ENCODE measurements around the gene ASB3. TPM values are rescaled to one million over a fixed set of nuclear protein-coding genes. Genes with fewer than 3 reads are reported as not detected.
"Not testable (repeated sequence)": the region's sequence is repeated elsewhere in the genome, so short reads cannot be mapped to it uniquely, and the experiment has no call there.

ASB3 gene
- total RNA-seq, 2 donors from 2014 or later: 37.9 to 40.3 TPM

- Mint-ChIP-seq H3K27me3 (ENCODE audit: insufficient read depth) (no peaks in the 10 kb centered on the region), H3K9me3 (peaks cover 9% of the 10 kb centered on the region), H3K4me1 (no peaks in the 10 kb centered on the region), H3K4me3 (no peak overlapping the region), H3K27ac (no peak overlapping the region), H3K36me3 (ENCODE audit: low read depth) (peaks cover 21% of the 10 kb centered on the region)
- H3K4me1 ChIP-seq (ENCODE audit: control insufficient read depth, insufficient read depth, low read length): no peaks in the 10 kb centered on the region
- no peaks in the 10 kb centered on the region for H3K9me3 ChIP-seq (ENCODE audit: control insufficient read depth, low read length)
- no peak for DNase-seq
- H3K27me3 ChIP-seq (ENCODE audit: control insufficient read depth, insufficient read depth, low read length, poor library complexity, severe bottlenecking): no peaks in the 10 kb centered on the region
- WGBS, 2 experiments (ENCODE audit: insufficient coverage in 1 of 2, insufficient read length in 1 of 2): 92 to 96% methylated on average over 4 to 6 of the region's 6 CpGs
- TF ChIP-seq, protein P1, sequence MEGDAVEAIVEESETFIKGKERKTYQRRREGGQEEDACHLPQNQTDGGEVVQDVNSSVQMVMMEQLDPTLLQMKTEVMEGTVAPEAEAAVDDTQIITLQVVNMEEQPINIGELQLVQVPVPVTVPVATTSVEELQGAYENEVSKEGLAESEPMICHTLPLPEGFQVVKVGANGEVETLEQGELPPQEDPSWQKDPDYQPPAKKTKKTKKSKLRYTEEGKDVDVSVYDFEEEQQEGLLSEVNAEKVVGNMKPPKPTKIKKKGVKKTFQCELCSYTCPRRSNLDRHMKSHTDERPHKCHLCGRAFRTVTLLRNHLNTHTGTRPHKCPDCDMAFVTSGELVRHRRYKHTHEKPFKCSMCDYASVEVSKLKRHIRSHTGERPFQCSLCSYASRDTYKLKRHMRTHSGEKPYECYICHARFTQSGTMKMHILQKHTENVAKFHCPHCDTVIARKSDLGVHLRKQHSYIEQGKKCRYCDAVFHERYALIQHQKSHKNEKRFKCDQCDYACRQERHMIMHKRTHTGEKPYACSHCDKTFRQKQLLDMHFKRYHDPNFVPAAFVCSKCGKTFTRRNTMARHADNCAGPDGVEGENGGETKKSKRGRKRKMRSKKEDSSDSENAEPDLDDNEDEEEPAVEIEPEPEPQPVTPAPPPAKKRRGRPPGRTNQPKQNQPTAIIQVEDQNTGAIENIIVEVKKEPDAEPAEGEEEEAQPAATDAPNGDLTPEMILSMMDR (conservative IDR thresholded peaks at IDR 0.05): no peak
- H3K36me3 ChIP-seq (ENCODE audit: control insufficient read depth, insufficient read depth, low read length): no peaks in the 10 kb centered on the region
- no peak overlapping the region for H3K27ac ChIP-seq (ENCODE audit: low read depth, low read length)
- no peak overlapping the region for H3K9ac ChIP-seq (ENCODE audit: extremely low read depth, low read length, poor library complexity, severe bottlenecking)
- no peak overlapping the region for H3K4me3 ChIP-seq (ENCODE audit: low read length)
Measured at GRCh38 chr2:53670331-53670730, 116.4 kb downstream of the ASB3 start.

DNA sequence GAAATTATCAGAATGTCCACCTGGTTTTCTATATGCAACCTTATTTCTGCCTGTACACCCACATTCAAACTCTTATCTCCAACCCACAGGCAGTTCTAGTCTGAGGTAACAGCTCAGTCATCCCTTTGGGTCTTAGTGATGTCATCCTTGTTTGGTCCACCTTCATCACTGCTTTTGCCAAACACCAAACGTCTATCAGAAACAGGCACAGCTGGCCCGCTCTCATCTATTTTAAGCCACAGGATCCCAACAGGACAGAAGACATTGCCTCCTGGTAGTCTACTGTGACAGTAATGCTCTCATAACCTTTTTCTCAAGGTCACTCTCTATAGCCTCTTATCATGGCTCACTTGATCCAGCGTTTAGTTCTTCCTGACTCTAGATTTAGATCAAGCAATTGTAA, 118.1 kb downstream of the ASB3 start:
- Histone ChIP-seq H3K4me1 (ENCODE audit: control insufficient read depth, insufficient read depth, low read length) (no peaks in the 10 kb centered on the region), H3K36me3 (ENCODE audit: control insufficient read depth, insufficient read depth, low read length) (no peaks in the 10 kb centered on the region), H3K27me3 (ENCODE audit: control insufficient read depth, insufficient read depth, low read length, poor library complexity, severe bottlenecking) (no peaks in the 10 kb centered on the region), H3K9me3 (ENCODE audit: control insufficient read depth, low read length) (no peaks in the 10 kb centered on the region), H3K27ac (ENCODE audit: low read depth, low read length) (no peak overlapping the region), H3K4me3 (ENCODE audit: low read length) (no peak overlapping the region), H3K9ac (ENCODE audit: extremely low read depth, low read length, poor library complexity, severe bottlenecking) (no peak overlapping the region)
- no peaks in the 10 kb centered on the region for H3K27me3 Mint-ChIP-seq (ENCODE audit: insufficient read depth)
- DNase-seq: no peak
- H3K4me1 Mint-ChIP-seq: no peaks in the 10 kb centered on the region
- WGBS, 2 experiments (ENCODE audit: insufficient coverage in 1 of 2, insufficient read length in 1 of 2): 95 to 96% methylated on average over 3 of the region's 3 CpGs
- TF ChIP-seq, protein P1 (conservative IDR thresholded peaks at IDR 0.05): no peak
- H3K27ac Mint-ChIP-seq: no peak overlapping the region
- H3K4me3 Mint-ChIP-seq: no peak overlapping the region
- peaks cover 9% of the 10 kb centered on the region for H3K9me3 Mint-ChIP-seq
- H3K36me3 Mint-ChIP-seq (ENCODE audit: low read depth): peaks cover 21% of the 10 kb centered on the region

GRCh38 chr2:53667130-53667529, 119.6 kb downstream of the ASB3 start:
- not testable (repeated sequence) for H3K27me3 ChIP-seq (ENCODE audit: control insufficient read depth, insufficient read depth, low read length, poor library complexity, severe bottlenecking); H3K4me3 Mint-ChIP-seq; H3K9me3 ChIP-seq (ENCODE audit: control insufficient read depth, low read length); DNase-seq; H3K9ac ChIP-seq (ENCODE audit: extremely low read depth, low read length, poor library complexity, severe bottlenecking); H3K27ac ChIP-seq (ENCODE audit: low read depth, low read length); H3K4me1 Mint-ChIP-seq; H3K4me1 ChIP-seq (ENCODE audit: control insufficient read depth, insufficient read depth, low read length); H3K27ac Mint-ChIP-seq; H3K9me3 Mint-ChIP-seq; H3K4me3 ChIP-seq (ENCODE audit: low read length); H3K27me3 Mint-ChIP-seq (ENCODE audit: insufficient read depth); H3K36me3 ChIP-seq (ENCODE audit: control insufficient read depth, insufficient read depth, low read length)
- 89% methylated on average over 5 of the region's 5 CpGs; no CpG with 5 or more reads in 1 of the 2 experiments for WGBS, 2 experiments (ENCODE audit: insufficient coverage in 1 of 2, insufficient read length in 1 of 2)
- H3K36me3 Mint-ChIP-seq (ENCODE audit: low read depth): peaks cover 21% of the 10 kb centered on the region

DNA sequence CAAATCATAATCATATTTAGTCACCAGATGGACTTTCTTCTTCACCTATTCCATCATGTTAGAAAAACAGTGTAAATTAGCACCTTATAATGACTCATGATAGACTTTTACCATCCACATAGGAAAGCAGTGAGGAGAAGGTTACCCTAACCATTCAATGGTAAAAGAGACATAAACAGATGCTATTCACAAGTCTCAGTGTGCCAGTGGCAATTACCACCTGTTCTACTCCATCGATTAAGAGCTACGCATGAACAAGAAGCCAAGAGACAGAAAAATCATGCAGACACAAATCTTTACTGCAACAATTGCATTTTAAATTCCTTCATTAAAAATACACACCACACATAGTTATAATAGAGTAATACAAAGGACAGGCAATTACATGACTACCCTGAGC, 125.9 kb downstream of the ASB3 start:
- Histone ChIP-seq H3K27me3 (ENCODE audit: control insufficient read depth, insufficient read depth, low read length, poor library complexity, severe bottlenecking) (no peaks in the 10 kb centered on the region), H3K27ac (ENCODE audit: low read depth, low read length) (no peak overlapping the region), H3K36me3 (ENCODE audit: control insufficient read depth, insufficient read depth, low read length) (no peaks in the 10 kb centered on the region), H3K9ac (ENCODE audit: extremely low read depth, low read length, poor library complexity, severe bottlenecking) (no peak overlapping the region), H3K4me3 (ENCODE audit: low read length) (no peak overlapping the region), H3K4me1 (ENCODE audit: control insufficient read depth, insufficient read depth, low read length) (no peaks in the 10 kb centered on the region), H3K9me3 (ENCODE audit: control insufficient read depth, low read length) (no peaks in the 10 kb centered on the region)
- no peak overlapping the region for H3K4me3 Mint-ChIP-seq
- H3K4me1 Mint-ChIP-seq: no peaks in the 10 kb centered on the region
- no peaks in the 10 kb centered on the region for H3K9me3 Mint-ChIP-seq
- no peak for DNase-seq
- H3K27ac Mint-ChIP-seq: no peak overlapping the region
- no peaks in the 10 kb centered on the region for H3K27me3 Mint-ChIP-seq (ENCODE audit: insufficient read depth)
- 97 to 100% methylated on average over 2 of the region's 2 CpGs for WGBS, 2 experiments (ENCODE audit: insufficient coverage in 1 of 2, insufficient read length in 1 of 2)
- TF ChIP-seq, protein P1 (conservative IDR thresholded peaks at IDR 0.05): no peak
- peaks cover 9% of the 10 kb centered on the region for H3K36me3 Mint-ChIP-seq (ENCODE audit: low read depth)

DNA sequence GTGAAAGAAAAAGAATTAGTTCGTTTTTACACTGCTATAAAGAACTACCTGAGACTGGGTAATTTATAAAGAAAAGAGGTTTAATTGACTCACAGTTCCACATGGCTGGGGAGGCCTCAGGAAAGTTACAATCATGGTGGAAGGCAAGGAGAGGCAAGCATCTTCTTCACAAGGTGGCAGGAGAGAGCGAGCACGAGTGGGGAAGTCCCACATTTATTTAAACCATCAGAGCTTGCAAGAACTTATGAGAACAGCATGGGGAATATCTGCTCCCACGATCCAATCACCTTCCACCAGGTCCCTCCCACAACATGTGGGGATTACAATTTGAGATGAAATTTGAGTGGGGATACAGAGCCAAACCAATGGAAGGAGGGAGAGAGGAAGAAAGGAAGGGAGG, 128.3 kb downstream of the ASB3 start:
- H3K9me3 ChIP-seq (ENCODE audit: control insufficient read depth, low read length); H3K36me3 Mint-ChIP-seq (ENCODE audit: low read depth); H3K9me3 Mint-ChIP-seq; H3K4me1 ChIP-seq (ENCODE audit: control insufficient read depth, insufficient read depth, low read length); H3K27ac ChIP-seq (ENCODE audit: low read depth, low read length); H3K36me3 ChIP-seq (ENCODE audit: control insufficient read depth, insufficient read depth, low read length); H3K4me3 ChIP-seq (ENCODE audit: low read length); H3K9ac ChIP-seq (ENCODE audit: extremely low read depth, low read length, poor library complexity, severe bottlenecking); DNase-seq; H3K4me3 Mint-ChIP-seq; H3K27me3 Mint-ChIP-seq (ENCODE audit: insufficient read depth); H3K27me3 ChIP-seq (ENCODE audit: control insufficient read depth, insufficient read depth, low read length, poor library complexity, severe bottlenecking); H3K27ac Mint-ChIP-seq; H3K4me1 Mint-ChIP-seq: not testable (repeated sequence)
- 95 to 100% methylated on average over 1 to 4 of the region's 4 CpGs for WGBS, 2 experiments (ENCODE audit: insufficient coverage in 1 of 2, insufficient read length in 1 of 2)
